Fibroblast of the aortic adventitia (primary cell): Measurements from ENCODE around the gene PLAC9. TPM values are rescaled to one million over a fixed set of nuclear protein-coding genes. Genes with fewer than 3 reads are reported as not detected.

Source experiments
- DNase-seq: peaks from one replicate; pipeline ENCODE4 v3.0.0-alpha.2; 2010; ENCODE audit warnings: low read depth
- H3K4me3 ChIP-seq: 2 replicates; pipeline ENCODE4 v1.5.1; 2011; ENCODE audit warnings: low read depth, mild to moderate bottlenecking, control low read depth, low read length, moderate library complexity
- total RNA-seq: library from RNA; depleted of rRNA; stranded (reverse); fragments of >200 nt; gene quantifications from 2 replicates; pipeline ENCODE4 v1.2.3, GENCODE V29; 2012; ENCODE audit warnings: low replicate concordance
- TF ChIP-seq, protein P1 (sequence below): IDR thresholded peaks from 2 replicates; pipeline ENCODE4 v1.5.1; 2011; ENCODE audit warnings: mild to moderate bottlenecking, low read length, control low read depth, inconsistent platforms; ENCODE audit not compliant: insufficient read depth

PLAC9 gene
- total RNA-seq, 1 donor: 32.1 TPM

- TF ChIP-seq, protein P1, sequence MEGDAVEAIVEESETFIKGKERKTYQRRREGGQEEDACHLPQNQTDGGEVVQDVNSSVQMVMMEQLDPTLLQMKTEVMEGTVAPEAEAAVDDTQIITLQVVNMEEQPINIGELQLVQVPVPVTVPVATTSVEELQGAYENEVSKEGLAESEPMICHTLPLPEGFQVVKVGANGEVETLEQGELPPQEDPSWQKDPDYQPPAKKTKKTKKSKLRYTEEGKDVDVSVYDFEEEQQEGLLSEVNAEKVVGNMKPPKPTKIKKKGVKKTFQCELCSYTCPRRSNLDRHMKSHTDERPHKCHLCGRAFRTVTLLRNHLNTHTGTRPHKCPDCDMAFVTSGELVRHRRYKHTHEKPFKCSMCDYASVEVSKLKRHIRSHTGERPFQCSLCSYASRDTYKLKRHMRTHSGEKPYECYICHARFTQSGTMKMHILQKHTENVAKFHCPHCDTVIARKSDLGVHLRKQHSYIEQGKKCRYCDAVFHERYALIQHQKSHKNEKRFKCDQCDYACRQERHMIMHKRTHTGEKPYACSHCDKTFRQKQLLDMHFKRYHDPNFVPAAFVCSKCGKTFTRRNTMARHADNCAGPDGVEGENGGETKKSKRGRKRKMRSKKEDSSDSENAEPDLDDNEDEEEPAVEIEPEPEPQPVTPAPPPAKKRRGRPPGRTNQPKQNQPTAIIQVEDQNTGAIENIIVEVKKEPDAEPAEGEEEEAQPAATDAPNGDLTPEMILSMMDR: no peak
- DNase-seq: peak; percentile 82
- H3K4me3 ChIP-seq: no peak overlapping the region
These were observed 28.2 kb upstream of the PLAC9 start for GRCh38 chr10:80104066-80104926.

- no peak for DNase-seq
- H3K4me3 ChIP-seq: no peak overlapping the region
- TF ChIP-seq, protein P1: no peak
These were observed 23.8 kb upstream of the PLAC9 start for GRCh38 chr10:80108576-80109239.

GRCh38 chr10:80110986-80111385 lies 21.5 kb upstream of the PLAC9 start:
- TF ChIP-seq, protein P1: no peak
- DNase-seq: no peak
- H3K4me3 ChIP-seq: no peak overlapping the region

GRCh38 chr10:80118669-80119068 lies 13.9 kb upstream of the PLAC9 start:
- DNase-seq: no peak
- TF ChIP-seq, protein P1: no peak

DNA sequence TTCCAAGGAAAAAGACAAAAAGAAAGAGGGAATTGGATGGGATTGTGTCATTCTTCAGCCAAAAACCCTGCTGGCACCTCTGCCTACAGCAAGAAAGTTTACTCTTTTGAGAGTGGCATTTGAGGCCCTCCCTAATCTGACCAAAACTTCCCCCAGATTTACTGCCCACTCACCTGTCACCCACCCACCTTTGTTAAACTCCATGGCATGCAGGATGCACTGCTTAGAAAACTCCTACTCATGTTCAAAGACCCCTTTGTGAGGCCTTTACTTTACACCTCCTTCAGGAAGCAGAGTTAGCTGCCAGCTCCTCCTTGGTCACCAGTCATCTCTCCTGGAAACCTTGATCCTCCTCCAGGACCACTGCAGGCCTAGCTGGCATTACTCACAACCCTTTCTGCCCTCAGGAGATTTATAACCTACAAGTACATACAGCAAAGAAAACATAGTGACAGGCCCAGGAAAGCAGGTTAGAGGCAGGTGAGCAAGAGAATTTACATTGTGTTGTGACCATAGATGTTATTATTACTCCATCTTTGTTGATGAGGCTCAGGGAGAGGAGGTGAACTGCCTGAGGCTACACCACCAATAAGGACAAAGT lies 10.3 kb upstream of the PLAC9 start:
- H3K4me3 ChIP-seq: no peak overlapping the region
- TF ChIP-seq, protein P1: no peak
- DNase-seq: no peak

More at GRCh38 chr10:80118669-80119068, 13.9 kb upstream of the PLAC9 start:
- no peak overlapping the region for H3K4me3 ChIP-seq

- no peak for DNase-seq
- TF ChIP-seq, protein P1: no peak
- no peak overlapping the region for H3K4me3 ChIP-seq
These were observed 9.8 kb upstream of the PLAC9 start for GRCh38 chr10:80122746-80123145.
